HEK293 (cell line): ENCODE measurements around the gene JUND.

Experiments used
- GFI1B ChIP-seq: fragments of 450-650 bp; formaldehyde crosslinking; IDR thresholded peaks from 2 replicates; pipeline ENCODE4 v1.5.1; 2016; ENCODE audit warnings: missing biosample characterization, missing genetic modification characterization
- GLIS2 ChIP-seq: fragments of 450-650 bp; formaldehyde crosslinking; IDR thresholded peaks from 2 replicates; pipeline ENCODE4 v1.5.1; 2016; ENCODE audit warnings: missing biosample characterization, missing genetic modification characterization
- HOXA7 ChIP-seq: sonication (generic); formaldehyde crosslinking; IDR thresholded peaks from 2 replicates; pipeline ENCODE4 v1.8.1; 2022; ENCODE audit warnings: missing genetic modification reagents, borderline replicate concordance
- KLF10 ChIP-seq: fragments of 450-650 bp; IDR thresholded peaks from 2 replicates; pipeline ENCODE4 v1.5.1; 2018; ENCODE audit warnings: missing biosample characterization, mild to moderate bottlenecking, missing genetic modification characterization
- KLF8 ChIP-seq: fragments of 450-650 bp; formaldehyde crosslinking; IDR thresholded peaks from 2 replicates; pipeline ENCODE4 v1.5.1; 2016; ENCODE audit warnings: missing biosample characterization, missing genetic modification characterization
- MZF1 ChIP-seq: fragments of 450-650 bp; formaldehyde crosslinking; IDR thresholded peaks from 2 replicates; pipeline ENCODE4 v1.5.1; 2017; ENCODE audit warnings: missing biosample characterization, missing genetic modification characterization, borderline replicate concordance
- RBAK ChIP-seq: fragments of 450-650 bp; formaldehyde crosslinking; IDR thresholded peaks from 2 replicates; pipeline ENCODE4 v1.5.1; 2016; ENCODE audit warnings: missing biosample characterization, missing genetic modification characterization
- REST ChIP-seq: fragments of 450-650 bp; formaldehyde crosslinking; IDR thresholded peaks from 2 replicates; pipeline ENCODE4 v1.5.1; 2016; ENCODE audit warnings: missing biosample characterization, missing genetic modification characterization
- ZBTB6 ChIP-seq: fragments of 450-650 bp; formaldehyde crosslinking; IDR thresholded peaks from 2 replicates; pipeline ENCODE4 v1.5.1; 2017; ENCODE audit warnings: missing biosample characterization, missing genetic modification characterization
- ZBTB7A ChIP-seq: fragments of 450-650 bp; formaldehyde crosslinking; IDR thresholded peaks from 2 replicates; pipeline ENCODE4 v1.5.1; 2016; ENCODE audit warnings: low read depth, missing biosample characterization, missing genetic modification characterization
- ZEB2 ChIP-seq: fragments of 450-650 bp; formaldehyde crosslinking; IDR thresholded peaks from 2 replicates; pipeline ENCODE4 v1.5.1; 2016; ENCODE audit warnings: missing biosample characterization, missing genetic modification characterization
- ZFP37 ChIP-seq: fragments of 450-650 bp; formaldehyde crosslinking; IDR thresholded peaks from 2 replicates; pipeline ENCODE4 v1.5.1; 2016; ENCODE audit warnings: missing biosample characterization, missing genetic modification characterization
- ZIC2 ChIP-seq: fragments of 450-650 bp; formaldehyde crosslinking; IDR thresholded peaks from 2 replicates; pipeline ENCODE4 v1.5.1; 2016; ENCODE audit warnings: missing biosample characterization, missing genetic modification characterization
- ZNF10 ChIP-seq: fragments of 450-650 bp; formaldehyde crosslinking; IDR thresholded peaks from 2 replicates; pipeline ENCODE4 v1.5.1; 2017; ENCODE audit warnings: missing biosample characterization, missing genetic modification characterization
- ZNF133 ChIP-seq: fragments of 450-650 bp; formaldehyde crosslinking; IDR thresholded peaks from 2 replicates; pipeline ENCODE4 v1.5.1; 2016; ENCODE audit warnings: missing biosample characterization, missing genetic modification characterization
- ZNF157 ChIP-seq: fragments of 450-650 bp; formaldehyde crosslinking; IDR thresholded peaks from 2 replicates; pipeline ENCODE4 v1.5.1; 2016; ENCODE audit warnings: missing biosample characterization, missing genetic modification characterization
- ZNF2 ChIP-seq: fragments of 450-650 bp; formaldehyde crosslinking; IDR thresholded peaks from 2 replicates; pipeline ENCODE4 v1.5.1; 2016; ENCODE audit warnings: missing biosample characterization, missing genetic modification characterization
- ZNF202 ChIP-seq: fragments of 450-650 bp; formaldehyde crosslinking; IDR thresholded peaks from 2 replicates; pipeline ENCODE4 v1.5.1; 2016; ENCODE audit warnings: missing biosample characterization, missing genetic modification characterization, borderline replicate concordance
- ZNF302 ChIP-seq: fragments of 450-650 bp; formaldehyde crosslinking; IDR thresholded peaks from 2 replicates; pipeline ENCODE4 v1.5.1; 2016; ENCODE audit warnings: missing biosample characterization, missing genetic modification characterization, low read depth
- ZNF341 ChIP-seq: fragments of 450-650 bp; formaldehyde crosslinking; IDR thresholded peaks from 2 replicates; pipeline ENCODE4; 2016; ENCODE audit warnings: low read depth, missing biosample characterization, missing genetic modification characterization
- ZNF366 ChIP-seq: fragments of 450-650 bp; formaldehyde crosslinking; conservative IDR thresholded peaks from 2 replicates; pipeline ENCODE4 v1.5.1; 2016; ENCODE audit warnings: missing biosample characterization, missing genetic modification characterization
- ZNF488 ChIP-seq: fragments of 450-650 bp; formaldehyde crosslinking; IDR thresholded peaks from 2 replicates; pipeline ENCODE4 v1.5.1; 2016; ENCODE audit warnings: missing biosample characterization, missing genetic modification characterization
- ZNF560 ChIP-seq: fragments of 450-650 bp; formaldehyde crosslinking; IDR thresholded peaks from 2 replicates; pipeline ENCODE4 v1.5.1; 2017; ENCODE audit warnings: missing biosample characterization, missing genetic modification characterization, borderline replicate concordance
- ZNF623 ChIP-seq: fragments of 450-650 bp; formaldehyde crosslinking; IDR thresholded peaks from 2 replicates; pipeline ENCODE4 v1.5.1; 2016; ENCODE audit warnings: missing biosample characterization, missing genetic modification characterization
- ZNF654 ChIP-seq: fragments of 450-650 bp; formaldehyde crosslinking; IDR thresholded peaks from 2 replicates; pipeline ENCODE4 v1.5.1; 2016; ENCODE audit warnings: low read depth, missing biosample characterization, missing genetic modification characterization
- ZNF701 ChIP-seq: fragments of 450-650 bp; formaldehyde crosslinking; IDR thresholded peaks from 2 replicates; pipeline ENCODE4 v1.5.1; 2016; ENCODE audit warnings: missing biosample characterization, missing genetic modification characterization
- ZNF776 ChIP-seq: fragments of 450-650 bp; formaldehyde crosslinking; IDR thresholded peaks from 2 replicates; pipeline ENCODE4 v1.5.0; 2017; ENCODE audit warnings: missing biosample characterization, missing genetic modification characterization, borderline replicate concordance
- ZNF830 ChIP-seq: fragments of 450-650 bp; IDR thresholded peaks from 2 replicates; pipeline ENCODE4 v1.5.0; 2018; ENCODE audit warnings: missing biosample characterization, missing genetic modification characterization, low read depth, mild to moderate bottlenecking, moderate library complexity
- ZSCAN23 ChIP-seq: fragments of 450-650 bp; formaldehyde crosslinking; IDR thresholded peaks from 2 replicates; pipeline ENCODE4 v1.5.1; 2016; ENCODE audit warnings: missing biosample characterization, missing genetic modification characterization
- ZSCAN5A ChIP-seq: fragments of 450-650 bp; formaldehyde crosslinking; IDR thresholded peaks from 2 replicates; pipeline ENCODE4 v1.5.1; 2016; ENCODE audit warnings: missing biosample characterization, missing genetic modification characterization
- TF ChIP-seq, protein P1 (sequence below): fragments of 450-650 bp; formaldehyde crosslinking; conservative IDR thresholded peaks from 2 replicates; pipeline ENCODE4 v1.5.1; 2016; ENCODE audit warnings: low read depth, missing biosample characterization, missing genetic modification characterization

The JUND gene

GRCh38 chr19:18279516-18280246 is 1.7 kb downstream of the JUND start (continued):
- no peak for TF ChIP-seq ZBTB6
- no peak for TF ChIP-seq ZNF133 (tag by site-specific recombination)
- TF ChIP-seq ZEB2 (tag by site-specific recombination) = peak; percentile 97
- TF ChIP-seq ZNF623 (tag by site-specific recombination) = peak; percentile 24; the same call in 1 of the 2 replicates
- peak; percentile 38; the same call in 1 of the 2 replicates for TF ChIP-seq ZIC2
- TF ChIP-seq ZNF341 = peak; percentile 82
- TF ChIP-seq ZSCAN23 (tag by site-specific recombination) = peak; percentile 16; the same call in 1 of the 2 replicates
- peak; percentile 69; the same call in 1 of the 2 replicates for TF ChIP-seq ZNF701 (tag by site-specific recombination)
- no peak for TF ChIP-seq ZNF830 (tag by site-specific recombination)
- no peak; the same call in 1 of the 2 replicates for TF ChIP-seq GLIS2 (tag by site-specific recombination)
- TF ChIP-seq, protein P1, sequence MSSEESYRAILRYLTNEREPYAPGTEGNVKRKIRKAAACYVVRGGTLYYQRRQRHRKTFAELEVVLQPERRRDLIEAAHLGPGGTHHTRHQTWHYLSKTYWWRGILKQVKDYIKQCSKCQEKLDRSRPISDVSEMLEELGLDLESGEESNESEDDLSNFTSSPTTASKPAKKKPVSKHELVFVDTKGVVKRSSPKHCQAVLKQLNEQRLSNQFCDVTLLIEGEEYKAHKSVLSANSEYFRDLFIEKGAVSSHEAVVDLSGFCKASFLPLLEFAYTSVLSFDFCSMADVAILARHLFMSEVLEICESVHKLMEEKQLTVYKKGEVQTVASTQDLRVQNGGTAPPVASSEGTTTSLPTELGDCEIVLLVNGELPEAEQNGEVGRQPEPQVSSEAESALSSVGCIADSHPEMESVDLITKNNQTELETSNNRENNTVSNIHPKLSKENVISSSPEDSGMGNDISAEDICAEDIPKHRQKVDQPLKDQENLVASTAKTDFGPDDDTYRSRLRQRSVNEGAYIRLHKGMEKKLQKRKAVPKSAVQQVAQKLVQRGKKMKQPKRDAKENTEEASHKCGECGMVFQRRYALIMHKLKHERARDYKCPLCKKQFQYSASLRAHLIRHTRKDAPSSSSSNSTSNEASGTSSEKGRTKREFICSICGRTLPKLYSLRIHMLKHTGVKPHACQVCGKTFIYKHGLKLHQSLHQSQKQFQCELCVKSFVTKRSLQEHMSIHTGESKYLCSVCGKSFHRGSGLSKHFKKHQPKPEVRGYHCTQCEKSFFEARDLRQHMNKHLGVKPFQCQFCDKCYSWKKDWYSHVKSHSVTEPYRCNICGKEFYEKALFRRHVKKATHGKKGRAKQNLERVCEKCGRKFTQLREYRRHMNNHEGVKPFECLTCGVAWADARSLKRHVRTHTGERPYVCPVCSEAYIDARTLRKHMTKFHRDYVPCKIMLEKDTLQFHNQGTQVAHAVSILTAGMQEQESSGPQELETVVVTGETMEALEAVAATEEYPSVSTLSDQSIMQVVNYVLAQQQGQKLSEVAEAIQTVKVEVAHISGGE = 0 out of 2 replicates have a peak, but pooled peaks have one; percentile 34
- TF ChIP-seq REST = 0 out of 2 replicates have a peak, but pooled peaks have one; percentile 10
- TF ChIP-seq ZNF560 (tag by site-specific recombination) = no peak
- TF ChIP-seq GFI1B (tag by site-specific recombination) = no peak
- no peak for TF ChIP-seq ZNF157 (tag by site-specific recombination)
- no peak for TF ChIP-seq HOXA7
- no peak for TF ChIP-seq RBAK (tag by site-specific recombination)
- TF ChIP-seq KLF8 (tag by site-specific recombination) = peak; percentile 90
- TF ChIP-seq ZNF302 (tag by site-specific recombination) = no peak
- TF ChIP-seq ZSCAN5A (tag by site-specific recombination) = no peak
- peak; percentile 46; the same call in 1 of the 2 replicates for TF ChIP-seq KLF10 (tag by site-specific recombination)
- peak; percentile 49 for TF ChIP-seq ZNF654 (tag by site-specific recombination)
- TF ChIP-seq ZNF366 = peak; percentile 85
- TF ChIP-seq ZBTB7A = no peak; the same call in 1 of the 2 replicates
- no peak for TF ChIP-seq ZNF776
- no peak for TF ChIP-seq ZNF202 (tag by site-specific recombination)
- no peak for TF ChIP-seq ZFP37 (tag by site-specific recombination)
- peak; percentile 64; the same call in 1 of the 2 replicates for TF ChIP-seq ZNF2 (tag by site-specific recombination)
- no peak for TF ChIP-seq ZNF10
- no peak for TF ChIP-seq ZNF488 (tag by site-specific recombination)
- no peak for TF ChIP-seq MZF1 (tag by site-specific recombination)
